ENCODE measurements around the gene CAPN5.

DNA sequence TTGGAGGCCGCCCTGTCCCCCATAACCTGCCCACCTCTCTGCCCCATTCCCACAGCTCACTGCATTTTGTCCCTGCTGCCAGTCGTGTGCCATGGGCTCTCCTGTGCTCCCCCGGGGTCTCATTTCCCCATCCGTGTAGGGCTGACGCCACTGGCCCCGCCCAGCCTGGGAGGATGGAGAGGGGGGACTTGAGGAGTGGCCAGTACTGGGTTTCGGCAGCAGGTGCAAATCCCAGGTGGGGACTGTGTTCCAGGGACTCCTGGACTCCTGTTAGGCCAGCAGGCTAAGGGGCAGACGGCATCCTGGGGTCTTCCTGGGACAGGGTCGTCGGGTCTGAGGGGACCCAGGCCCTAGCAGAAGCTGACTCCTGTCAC lies 60.1 kb downstream of the CAPN5 start:
- TF ChIP-seq SUZ12 (IDR thresholded peaks at IDR 0.05; ENCODE audit: extremely low read depth, insufficient read depth, insufficient read length) (no peak), YY1 (IDR thresholded peaks at IDR 0.05; ENCODE audit: insufficient read depth, insufficient read length) (no peak), ZNF274 (IDR thresholded peaks at IDR 0.05; ENCODE audit: low read depth, low read length) (no peak)
